Naive thymus-derived CD8-positive, alpha-beta T cell (primary cell): Measurements from ENCODE around the gene TAF11L6. TPM values are rescaled to one million over a fixed set of nuclear protein-coding genes. Genes with fewer than 3 reads are reported as not detected.
A peak's percentile ranks its signal among the peaks of the same experiment; 100 is the strongest.
"Not testable (repeated sequence)": the region's sequence is repeated elsewhere in the genome, so short reads cannot be mapped to it uniquely, and the experiment has no call there.

Experiments
- ATAC-seq, 2 donors: fragments of 150-1000 bp; cut with Tn5 transposase in 1 of 2; sonication (Bioruptor Pico), chemical (Tn5 transposase) in 1 of 2; 1 replicate in 1 of 2; 2 replicates in 1 of 2; pipeline ENCODE4 v1.10.0; 2021; ENCODE audit warnings: mild to moderate bottlenecking in 2 of 2, moderate library complexity in 2 of 2
- POLR2A ChIA-PET: fragments of 350-600 bp; sonication (Branson Sonifier 250); formaldehyde crosslinking; loops from one replicate; lab custom pipeline; 2021; ENCODE audit warnings: antibody characterized with exemption; lab: Charles Lee
- DNase-seq, 10 donors: peaks; one replicate each; pipeline versions ENCODE4 v3.0.0 to v3.0.0-alpha.2; 2020 to 2022
- H3K27ac Mint-ChIP-seq, 10 donors: one replicate each; pipeline ENCODE4 v1.8.0; 2020 to 2022; ENCODE audit warnings: mild to moderate bottlenecking in 10 of 10, mixed read lengths in 10 of 10, moderate library complexity in 4 of 10, inconsistent platforms in 1 of 10
- H3K27me3 Mint-ChIP-seq, 5 donors: one replicate each; pipeline ENCODE4 v1.8.0; 2021 to 2022; ENCODE audit warnings: mixed read lengths in 5 of 5
- H3K36me3 Mint-ChIP-seq, 3 donors: one replicate each; pipeline ENCODE4 v1.8.0; 2020 to 2022; ENCODE audit warnings: mixed read lengths in 3 of 3, mild to moderate bottlenecking in 2 of 3, inconsistent platforms in 1 of 3
- H3K4me1 Mint-ChIP-seq, 4 donors: one replicate each; pipeline ENCODE4 v1.8.0; 2021 to 2022; ENCODE audit warnings: mixed read lengths in 4 of 4
- H3K4me3 Mint-ChIP-seq, 10 donors: one replicate each; pipeline ENCODE4 v1.8.0; 2020 to 2022; ENCODE audit warnings: mild to moderate bottlenecking in 10 of 10, mixed read lengths in 10 of 10, moderate library complexity in 6 of 10, inconsistent platforms in 1 of 10
- H3K9me3 Mint-ChIP-seq, 9 donors: one replicate each; pipeline ENCODE4 v1.8.0; 2020 to 2022; ENCODE audit warnings: mixed read lengths in 9 of 9, mild to moderate bottlenecking in 3 of 9, inconsistent platforms in 1 of 9, moderate library complexity in 1 of 9
- polyA plus RNA-seq, 3 donors: library from polyadenylated mRNA; unstranded; fragments of 300-500 nt; fragmentation: Illumina TruSeq; gene quantifications; one replicate each; pipeline ENCODE4 v1.2.3, GENCODE V29; 2021
- total RNA-seq, 8 experiments: library from RNA in 2 of 8; stranded (reverse) in 2 of 8; gene quantifications; one replicate each; pipeline ENCODE4 v1.2.3 and lab custom pipeline; 2021 to 2026

TAF11L6 gene
- not detected for total RNA-seq
- not detected for polyA plus RNA-seq
- 0 reads per million in 6 experiments for total RNA-seq (lab: John Stamatoyannopoulos, UW)

- DNase-seq, ATAC-seq, H3K27ac Mint-ChIP-seq, H3K4me3 Mint-ChIP-seq, H3K9me3 Mint-ChIP-seq, POLR2A ChIA-PET, H3K27me3 Mint-ChIP-seq, H3K36me3 Mint-ChIP-seq, H3K4me1 Mint-ChIP-seq: not testable (repeated sequence)
Observed at GRCh38 chr5:17528369-17528768, at the start of gene TAF11L6. TAF11L6 (plus strand) TSS chr5:17528669.

- no peaks in the 10 kb centered on the region for H3K4me1 Mint-ChIP-seq
- no peaks in the 10 kb centered on the region for H3K36me3 Mint-ChIP-seq
- POLR2A ChIA-PET: no interaction called here
- no peak for DNase-seq
- no peak overlapping the region for H3K4me3 Mint-ChIP-seq
- no peak for ATAC-seq
- peaks cover 0 to 4% (median 0%) of the 10 kb centered on the region in 5 donors for H3K27me3 Mint-ChIP-seq
- H3K9me3 Mint-ChIP-seq: peaks cover 0 to 9% (median 0%) of the 10 kb centered on the region in 9 donors
- no peak overlapping the region for H3K27ac Mint-ChIP-seq
Observed at GRCh38 chr5:17481378-17481777, 47.1 kb upstream of the TAF11L6 start.

GRCh38 chr5:17482790-17483189, 45.7 kb upstream of the TAF11L6 start:
- peaks cover 0 to 8% (median 0%) of the 10 kb centered on the region in 9 donors for H3K9me3 Mint-ChIP-seq
- H3K4me3 Mint-ChIP-seq: no peak overlapping the region
- peaks cover 0 to 4% (median 0%) of the 10 kb centered on the region in 5 donors for H3K27me3 Mint-ChIP-seq
- no peaks in the 10 kb centered on the region for H3K4me1 Mint-ChIP-seq
- no peaks in the 10 kb centered on the region for H3K36me3 Mint-ChIP-seq
- POLR2A ChIA-PET: no interaction called here
- H3K27ac Mint-ChIP-seq: no peak overlapping the region
- DNase-seq (no peak), ATAC-seq (no peak)

- POLR2A ChIA-PET, H3K27ac Mint-ChIP-seq, H3K4me3 Mint-ChIP-seq: not testable (repeated sequence)
Observed at GRCh38 chr5:17486464-17487173, 41.9 kb upstream of the TAF11L6 start.

GRCh38 chr5:17487174-17487512, 41.3 kb upstream of the TAF11L6 start:
- Mint-ChIP-seq H3K4me1 (no peaks in the 10 kb centered on the region), H3K27ac (no peak overlapping the region), H3K4me3 (no peak overlapping the region), H3K9me3 (peaks cover 0 to 10% (median 2%) of the 10 kb centered on the region in 9 donors), H3K36me3 (no peaks in the 10 kb centered on the region), H3K27me3 (no peaks in the 10 kb centered on the region)
- DNase-seq (no peak), ATAC-seq (no peak)
- POLR2A ChIA-PET: no interaction called here

More at GRCh38 chr5:17486464-17487173, 41.9 kb upstream of the TAF11L6 start:
- not testable (repeated sequence) for H3K9me3 Mint-ChIP-seq, H3K36me3 Mint-ChIP-seq, H3K4me1 Mint-ChIP-seq, DNase-seq, ATAC-seq, H3K27me3 Mint-ChIP-seq

GRCh38 chr5:17491257-17491656, 37.2 kb upstream of the TAF11L6 start:
- H3K4me1 Mint-ChIP-seq, H3K4me3 Mint-ChIP-seq, ATAC-seq, H3K27ac Mint-ChIP-seq, DNase-seq, H3K27me3 Mint-ChIP-seq, POLR2A ChIA-PET, H3K36me3 Mint-ChIP-seq: not testable (repeated sequence)
- H3K9me3 Mint-ChIP-seq: peaks cover 0 to 14% (median 9%) of the 10 kb centered on the region in 9 donors

- no peak for DNase-seq
- no peaks in the 10 kb centered on the region for H3K4me1 Mint-ChIP-seq
- H3K27ac Mint-ChIP-seq: no peak overlapping the region
- peaks cover 0 to 14% (median 8%) of the 10 kb centered on the region in 9 donors for H3K9me3 Mint-ChIP-seq
- POLR2A ChIA-PET: no interaction called here
- H3K36me3 Mint-ChIP-seq: no peaks in the 10 kb centered on the region
- ATAC-seq: no peak
- no peak overlapping the region for H3K4me3 Mint-ChIP-seq
- no peaks in the 10 kb centered on the region for H3K27me3 Mint-ChIP-seq
Observed at GRCh38 chr5:17492770-17493169, 35.7 kb upstream of the TAF11L6 start.

GRCh38 chr5:17497446-17497845, 31.0 kb upstream of the TAF11L6 start:
- H3K36me3 Mint-ChIP-seq: no peaks in the 10 kb centered on the region
- H3K27me3 Mint-ChIP-seq: no peaks in the 10 kb centered on the region
- POLR2A ChIA-PET: no interaction called here
- H3K4me3 Mint-ChIP-seq: no peak overlapping the region
- no peaks in the 10 kb centered on the region for H3K4me1 Mint-ChIP-seq
- no peak overlapping the region for H3K27ac Mint-ChIP-seq
- H3K9me3 Mint-ChIP-seq: peaks cover 0 to 12% (median 7%) of the 10 kb centered on the region in 9 donors
- no peak for ATAC-seq
- DNase-seq: no peak

GRCh38 chr5:17497931-17498330, 30.5 kb upstream of the TAF11L6 start, which contains the start of gene TAF11L2:
TAF11L2 (plus strand) TSS chr5:17498231.
- H3K4me1 Mint-ChIP-seq, DNase-seq, H3K27me3 Mint-ChIP-seq, POLR2A ChIA-PET, ATAC-seq, H3K27ac Mint-ChIP-seq, H3K36me3 Mint-ChIP-seq: not testable (repeated sequence)
- Mint-ChIP-seq H3K4me3 (peak within 1 kb of the TSS in 1 of 10 donors; percentile 34), H3K9me3 (peaks cover 0 to 12% (median 3%) of the 10 kb centered on the region in 9 donors)

- Mint-ChIP-seq H3K4me1 (no peaks in the 10 kb centered on the region), H3K9me3 (peaks cover 0 to 16% (median 3%) of the 10 kb centered on the region in 9 donors), H3K36me3 (peaks cover 0 to 3% (median 0%) of the 10 kb centered on the region in 3 donors), H3K27ac (no peak overlapping the region), H3K27me3 (peaks cover 0 to 3% (median 0%) of the 10 kb centered on the region in 5 donors), H3K4me3 (no peak overlapping the region)
- ATAC-seq (no peak), DNase-seq (no peak)
- POLR2A ChIA-PET: no interaction called here
Observed at GRCh38 chr5:17511775-17512325, 16.6 kb upstream of the TAF11L6 start.

- DNase-seq: peak in 2 of 10 donors; percentile 21 to 26
- ATAC-seq, POLR2A ChIA-PET, H3K27ac Mint-ChIP-seq, H3K4me1 Mint-ChIP-seq, H3K4me3 Mint-ChIP-seq, H3K36me3 Mint-ChIP-seq, H3K27me3 Mint-ChIP-seq, H3K9me3 Mint-ChIP-seq: not testable (repeated sequence)
Observed at GRCh38 chr5:17517526-17517925, 10.9 kb upstream of the TAF11L6 start.

GRCh38 chr5:17518067-17518466, 10.4 kb upstream of the TAF11L6 start, which contains the start of gene TAF11L3:
TAF11L3 (plus strand) TSS chr5:17518367.
- POLR2A ChIA-PET, ATAC-seq, H3K36me3 Mint-ChIP-seq, H3K27ac Mint-ChIP-seq, DNase-seq, H3K9me3 Mint-ChIP-seq, H3K4me1 Mint-ChIP-seq, H3K27me3 Mint-ChIP-seq, H3K4me3 Mint-ChIP-seq: not testable (repeated sequence)

- H3K27me3 Mint-ChIP-seq, H3K4me3 Mint-ChIP-seq, H3K4me1 Mint-ChIP-seq, H3K36me3 Mint-ChIP-seq, ATAC-seq, H3K27ac Mint-ChIP-seq, H3K9me3 Mint-ChIP-seq, DNase-seq, POLR2A ChIA-PET: not testable (repeated sequence)
Observed at GRCh38 chr5:17519508-17519907, 9.0 kb upstream of the TAF11L6 start.
